WI38 (cell line): ENCODE measurements around the gene HOXA13.

Source experiments
- H3K4me3 ChIP-seq: 2 replicates; pipeline ENCODE4 v1.5.1; 2011; ENCODE audit warnings: low read depth, mild to moderate bottlenecking, control low read depth, low read length
- CTCF ChIP-seq: IDR thresholded peaks from 2 replicates; pipeline ENCODE4 v1.5.1; 2012; ENCODE audit warnings: low read depth, mild to moderate bottlenecking, control low read depth, low read length

Gene HOXA13

GRCh38 chr7:27193335-27194001 is 6.4 kb downstream of the HOXA13 start:
- H3K4me3 ChIP-seq: no peak overlapping the region
- no peak for TF ChIP-seq CTCF

GRCh38 chr7:27192546-27193334 is 7.2 kb downstream of the HOXA13 start:
- H3K4me3 ChIP-seq: peak overlapping the region; percentile 31; the same call in 1 of the 2 replicates
- no peak for TF ChIP-seq CTCF

GRCh38 chr7:27191833-27192545 is 7.9 kb downstream of the HOXA13 start:
- no peak overlapping the region for H3K4me3 ChIP-seq
- TF ChIP-seq CTCF: no peak

GRCh38 chr7:27191161-27191731 is 8.6 kb downstream of the HOXA13 start:
- TF ChIP-seq CTCF: no peak
- H3K4me3 ChIP-seq: no peak overlapping the region

- no peak overlapping the region for H3K4me3 ChIP-seq
- TF ChIP-seq CTCF: no peak
Observed at GRCh38 chr7:27189997-27190748, 9.7 kb downstream of the HOXA13 start.

GRCh38 chr7:27189295-27189996 is 10.4 kb downstream of the HOXA13 start:
- no peak for TF ChIP-seq CTCF
- no peak overlapping the region for H3K4me3 ChIP-seq
